ENCODE results near the gene LYAR.

DNA sequence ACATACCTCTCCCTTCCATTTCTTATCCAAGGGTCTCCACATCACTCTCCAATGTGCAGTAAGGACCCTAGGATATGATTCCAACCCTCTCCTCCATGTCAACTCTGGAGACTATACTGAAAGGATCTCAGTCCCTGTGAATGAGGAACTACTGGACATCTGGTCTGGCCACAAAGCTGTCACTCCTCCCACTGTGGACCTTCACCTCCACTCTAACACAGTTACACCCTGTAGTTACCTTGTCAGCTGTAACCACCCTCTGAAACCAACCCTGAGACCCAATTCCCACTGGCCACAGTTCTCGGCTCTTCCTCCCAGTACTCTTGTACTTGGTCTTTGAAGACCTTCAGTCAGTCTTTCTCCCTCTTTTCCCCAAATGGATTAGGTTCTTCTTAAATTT lies 44.8 kb downstream of the LYAR start:
- TF ChIP-seq, protein P1, sequence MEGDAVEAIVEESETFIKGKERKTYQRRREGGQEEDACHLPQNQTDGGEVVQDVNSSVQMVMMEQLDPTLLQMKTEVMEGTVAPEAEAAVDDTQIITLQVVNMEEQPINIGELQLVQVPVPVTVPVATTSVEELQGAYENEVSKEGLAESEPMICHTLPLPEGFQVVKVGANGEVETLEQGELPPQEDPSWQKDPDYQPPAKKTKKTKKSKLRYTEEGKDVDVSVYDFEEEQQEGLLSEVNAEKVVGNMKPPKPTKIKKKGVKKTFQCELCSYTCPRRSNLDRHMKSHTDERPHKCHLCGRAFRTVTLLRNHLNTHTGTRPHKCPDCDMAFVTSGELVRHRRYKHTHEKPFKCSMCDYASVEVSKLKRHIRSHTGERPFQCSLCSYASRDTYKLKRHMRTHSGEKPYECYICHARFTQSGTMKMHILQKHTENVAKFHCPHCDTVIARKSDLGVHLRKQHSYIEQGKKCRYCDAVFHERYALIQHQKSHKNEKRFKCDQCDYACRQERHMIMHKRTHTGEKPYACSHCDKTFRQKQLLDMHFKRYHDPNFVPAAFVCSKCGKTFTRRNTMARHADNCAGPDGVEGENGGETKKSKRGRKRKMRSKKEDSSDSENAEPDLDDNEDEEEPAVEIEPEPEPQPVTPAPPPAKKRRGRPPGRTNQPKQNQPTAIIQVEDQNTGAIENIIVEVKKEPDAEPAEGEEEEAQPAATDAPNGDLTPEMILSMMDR (IDR thresholded peaks at IDR 0.05) = no peak
- TF ChIP-seq POLR2A (IDR thresholded peaks at IDR 0.05) (no peak), POLR2AphosphoS5 (IDR thresholded peaks at IDR 0.05) (no peak)
